Fibroblast of mammary gland (primary cell): ENCODE data around the gene C1QTNF12.

Experiments
- DNase-seq: peaks from one replicate; pipeline ENCODE4 v3.0.0-alpha.2; 2010; ENCODE audit warnings: low read depth
- H3K4me3 ChIP-seq: 2 replicates; pipeline ENCODE4 v1.5.1; 2011; ENCODE audit warnings: low read depth, mild to moderate bottlenecking, low read length, moderate library complexity; ENCODE audit not compliant: control insufficient read depth
- TF ChIP-seq, protein P1 (sequence below): conservative IDR thresholded peaks from 2 replicates; pipeline ENCODE4 v1.5.1; 2011; ENCODE audit warnings: low read depth, low read length, inconsistent platforms; ENCODE audit not compliant: control insufficient read depth, insufficient read depth

Gene C1QTNF12

DNA sequence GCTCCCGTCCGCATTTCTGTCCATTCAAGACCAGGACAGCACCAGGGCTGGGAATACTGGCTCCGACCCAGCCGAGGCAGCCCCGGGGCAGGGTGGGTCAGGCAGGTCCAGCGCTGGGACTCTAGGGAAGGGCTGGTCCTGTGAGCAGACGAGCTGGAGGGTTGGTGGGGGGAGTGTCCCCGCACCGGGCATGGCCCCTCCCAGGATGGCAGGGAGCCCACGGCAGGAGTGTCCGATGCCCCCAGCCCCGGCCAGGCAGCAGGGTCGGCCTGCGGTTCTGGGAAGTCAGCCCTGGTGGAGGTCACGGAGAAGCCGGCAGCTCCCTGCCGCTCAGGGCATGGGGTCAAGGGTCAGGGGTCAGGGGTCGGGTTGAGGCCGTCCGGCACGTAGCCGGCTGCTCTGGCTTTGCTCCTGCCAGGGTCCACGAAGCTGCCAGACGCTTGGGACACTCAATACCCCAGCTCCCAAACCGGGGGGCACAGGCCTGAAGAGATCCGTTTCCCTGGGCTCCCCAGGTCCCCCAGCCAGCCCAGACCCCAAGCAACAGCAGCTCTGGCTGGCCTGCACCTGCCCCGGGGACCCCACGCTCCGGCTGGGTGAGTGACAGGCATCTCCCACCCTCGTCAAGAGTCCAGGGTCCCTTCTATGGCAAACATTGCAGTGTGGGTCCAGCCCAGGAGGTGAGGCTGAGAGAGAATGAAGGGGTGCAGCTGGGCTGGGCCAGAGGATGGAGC lies 6.7 kb downstream of the C1QTNF12 start:
- no peak for DNase-seq
- H3K4me3 ChIP-seq: no peak overlapping the region
- TF ChIP-seq, protein P1, sequence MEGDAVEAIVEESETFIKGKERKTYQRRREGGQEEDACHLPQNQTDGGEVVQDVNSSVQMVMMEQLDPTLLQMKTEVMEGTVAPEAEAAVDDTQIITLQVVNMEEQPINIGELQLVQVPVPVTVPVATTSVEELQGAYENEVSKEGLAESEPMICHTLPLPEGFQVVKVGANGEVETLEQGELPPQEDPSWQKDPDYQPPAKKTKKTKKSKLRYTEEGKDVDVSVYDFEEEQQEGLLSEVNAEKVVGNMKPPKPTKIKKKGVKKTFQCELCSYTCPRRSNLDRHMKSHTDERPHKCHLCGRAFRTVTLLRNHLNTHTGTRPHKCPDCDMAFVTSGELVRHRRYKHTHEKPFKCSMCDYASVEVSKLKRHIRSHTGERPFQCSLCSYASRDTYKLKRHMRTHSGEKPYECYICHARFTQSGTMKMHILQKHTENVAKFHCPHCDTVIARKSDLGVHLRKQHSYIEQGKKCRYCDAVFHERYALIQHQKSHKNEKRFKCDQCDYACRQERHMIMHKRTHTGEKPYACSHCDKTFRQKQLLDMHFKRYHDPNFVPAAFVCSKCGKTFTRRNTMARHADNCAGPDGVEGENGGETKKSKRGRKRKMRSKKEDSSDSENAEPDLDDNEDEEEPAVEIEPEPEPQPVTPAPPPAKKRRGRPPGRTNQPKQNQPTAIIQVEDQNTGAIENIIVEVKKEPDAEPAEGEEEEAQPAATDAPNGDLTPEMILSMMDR: no peak

DNA sequence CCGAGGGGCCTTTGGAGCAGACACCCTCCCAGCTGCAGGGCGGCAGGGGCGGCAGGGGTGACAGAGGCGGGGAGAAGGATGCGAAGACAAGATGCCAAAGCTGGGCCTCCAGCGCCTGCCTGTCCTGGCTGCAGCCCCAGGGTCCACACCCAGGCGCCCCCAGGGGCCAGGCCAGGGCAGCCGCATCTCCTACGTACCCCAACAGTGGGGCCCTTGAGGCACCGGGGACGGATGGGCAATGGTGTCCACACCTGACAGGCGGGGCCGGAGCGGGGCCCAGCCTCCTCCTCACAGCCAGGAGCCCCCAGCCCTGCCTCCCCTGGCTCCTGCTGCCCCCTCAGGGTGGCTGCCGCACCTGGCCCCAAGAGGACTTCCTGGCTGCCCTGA lies 7.3 kb downstream of the C1QTNF12 start:
- DNase-seq: no peak
- TF ChIP-seq, protein P1: no peak

DNA sequence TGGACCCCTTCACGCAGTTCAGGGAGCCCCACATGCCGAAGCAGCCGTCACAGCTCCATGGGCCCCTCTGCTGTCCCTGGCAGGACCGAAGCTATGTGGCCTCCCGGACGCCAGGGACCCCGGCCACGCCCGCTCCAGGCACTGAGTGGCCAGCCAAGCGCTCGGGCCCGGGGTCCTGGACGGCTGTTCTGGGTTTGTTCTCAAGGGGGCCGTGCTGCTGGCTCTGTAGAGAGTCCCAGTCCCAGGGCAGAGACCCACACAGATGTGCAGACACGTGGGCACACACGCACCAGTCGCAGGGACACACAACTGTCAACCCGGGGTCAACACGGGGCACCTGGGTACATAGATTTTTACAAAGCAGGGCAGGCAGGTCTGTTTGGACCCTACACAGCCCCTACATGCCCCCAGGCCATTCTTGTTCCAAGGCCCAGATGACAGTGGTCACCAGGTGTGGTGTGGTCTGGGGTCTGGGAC lies 7.8 kb downstream of the C1QTNF12 start:
- no peak overlapping the region for H3K4me3 ChIP-seq
- TF ChIP-seq, protein P1: no peak
- DNase-seq: no peak

More for the DNA sequence above, 7.3 kb downstream of the C1QTNF12 start:
- H3K4me3 ChIP-seq: no peak overlapping the region

DNA sequence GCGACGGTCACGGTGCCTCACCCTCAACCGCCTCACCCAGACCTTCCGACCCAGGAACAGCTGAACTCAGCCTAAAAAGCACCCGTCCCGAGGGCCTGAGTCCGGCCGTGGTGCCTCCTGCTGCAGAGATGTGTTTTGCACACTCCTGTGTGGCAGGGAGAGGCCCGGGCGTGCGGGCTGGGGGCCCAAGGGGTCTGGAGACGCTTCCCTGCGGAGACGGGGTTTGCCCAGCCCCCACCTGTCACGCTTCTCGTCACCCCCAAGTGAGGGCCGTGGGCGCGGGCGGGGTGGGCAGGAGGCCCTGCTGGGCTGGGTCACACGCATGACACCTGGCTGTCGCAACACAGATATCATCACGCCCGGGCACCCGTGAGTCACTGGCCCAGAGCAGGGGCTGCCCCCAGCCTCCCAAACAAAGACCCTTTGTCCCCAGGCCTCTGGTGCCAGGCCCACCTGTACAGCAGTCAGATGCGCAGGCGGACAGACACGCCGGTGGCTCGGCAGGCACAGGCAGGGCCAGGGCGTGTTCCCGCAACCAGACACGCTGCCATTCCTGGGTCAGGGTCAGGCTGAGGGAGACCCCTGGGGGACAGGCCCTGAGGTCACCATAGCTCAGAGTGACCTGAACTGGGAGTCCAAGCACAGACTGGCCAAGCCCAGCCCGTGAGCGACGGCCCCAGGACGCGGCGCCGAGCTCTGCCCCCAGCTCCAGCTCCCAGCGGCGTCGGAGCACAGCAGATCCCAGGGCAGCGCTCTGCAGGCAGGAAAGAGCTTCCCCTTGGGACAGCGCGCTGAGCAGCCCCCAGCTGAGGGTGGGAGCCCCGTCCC lies 8.4 kb downstream of the C1QTNF12 start:
- H3K4me3 ChIP-seq: no peak overlapping the region
- TF ChIP-seq, protein P1: no peak
- no peak for DNase-seq

DNA sequence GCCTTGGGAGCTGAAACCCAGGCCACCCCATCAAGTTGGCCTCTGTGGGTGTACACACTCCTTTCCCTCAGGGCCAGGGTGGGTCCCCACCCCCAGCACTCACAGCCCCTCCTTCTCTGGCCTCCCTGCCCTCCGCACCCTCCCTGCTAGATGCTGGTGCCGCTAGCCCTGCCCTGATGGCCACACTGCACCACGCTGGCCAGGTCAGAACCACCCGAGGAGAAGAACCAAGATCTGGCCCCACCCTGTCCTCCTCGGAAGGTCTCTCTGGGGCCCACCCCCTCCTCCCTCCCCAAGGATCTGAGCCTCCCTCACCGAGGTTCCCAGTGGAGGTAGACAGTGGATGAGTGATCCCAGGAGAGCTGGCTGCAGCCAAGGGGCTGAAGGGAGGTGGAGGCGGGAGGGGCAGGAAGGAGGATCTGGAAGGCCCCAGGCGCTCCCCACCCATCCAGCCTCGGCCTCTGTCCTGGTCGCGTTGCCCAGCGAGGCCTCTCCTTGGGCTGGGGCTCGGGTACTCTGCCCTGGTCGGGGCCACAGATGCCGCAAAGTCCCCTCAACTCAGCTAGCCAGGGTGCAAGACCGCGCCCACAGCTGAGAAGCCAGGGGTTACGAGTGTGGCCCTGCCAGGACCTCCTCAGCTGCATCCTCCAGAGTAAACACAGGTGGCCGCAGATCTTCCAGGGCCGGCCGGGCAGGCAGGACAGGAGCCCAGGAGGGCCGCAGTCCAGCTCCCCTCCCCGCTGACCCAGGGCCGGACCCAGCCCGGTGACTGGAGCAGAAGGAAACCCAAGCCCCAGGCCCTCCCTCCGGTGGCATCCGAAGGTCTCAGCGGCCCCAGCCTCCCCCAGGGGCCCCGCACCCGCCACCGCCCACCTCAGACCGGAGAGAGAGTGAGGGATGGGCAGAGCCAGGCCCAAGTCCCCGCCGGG lies 9.3 kb downstream of the C1QTNF12 start:
- no peak for DNase-seq
- TF ChIP-seq, protein P1: no peak
- H3K4me3 ChIP-seq: no peak overlapping the region

DNA sequence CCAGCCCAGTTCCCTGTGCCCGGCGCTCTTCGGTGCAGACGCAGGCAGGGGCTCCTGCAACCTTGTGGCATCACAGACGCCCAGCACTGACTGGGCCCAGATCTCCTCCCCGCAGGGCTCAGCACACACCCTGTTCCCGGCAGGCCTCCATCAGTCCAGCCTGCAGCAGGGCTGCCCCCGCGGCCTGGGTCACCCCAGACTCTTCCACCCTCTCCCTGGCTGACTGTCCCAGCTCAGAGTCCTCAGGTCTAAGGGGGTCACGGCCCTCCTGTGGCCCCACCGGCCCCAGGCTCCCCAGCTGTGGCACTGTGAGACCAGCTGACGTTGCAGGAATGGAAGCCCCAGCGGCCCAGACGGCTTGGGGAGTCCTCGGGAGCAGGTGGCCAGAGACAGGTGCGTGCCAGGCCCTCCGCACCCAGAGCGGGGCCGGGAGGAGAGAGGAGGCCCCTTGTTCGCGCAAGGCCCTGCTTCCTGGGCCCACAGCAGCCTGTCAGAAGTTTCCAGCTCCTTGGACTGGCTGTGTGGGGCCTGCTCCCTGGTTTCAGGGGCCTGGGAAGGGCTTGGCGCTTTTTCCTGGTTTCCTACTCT lies 10.3 kb downstream of the C1QTNF12 start:
- TF ChIP-seq, protein P1: no peak
- no peak overlapping the region for H3K4me3 ChIP-seq
- DNase-seq: no peak
